Measurements from ENCODE around the gene P4HA2. TPM values are rescaled to one million over a fixed set of nuclear protein-coding genes. Genes with fewer than 3 reads are reported as not detected.
A peak's percentile ranks its signal among the peaks of the same experiment; 100 is the strongest.

The P4HA2 gene
- total RNA-seq, 5 donors from 2014 or later (not counting 1 experiment from before 2014, with no cell fraction given), result 0.50 to 0.99 (median 0.98) TPM; not detected in 2

- Mint-ChIP-seq H3K4me3 (no peak overlapping the region), H3K27me3 (no peaks in the 10 kb centered on the region)
These were observed 24.8 kb downstream of the P4HA2 start for GRCh38 chr5:132202711-132203463.

GRCh38 chr5:132199116-132199680, 28.5 kb downstream of the P4HA2 start:
- no peak overlapping the region for H3K4me3 Mint-ChIP-seq
- no peak overlapping the region for H3K4me3 ChIP-seq (ENCODE audit: control insufficient read depth in 1 of 2, extremely low read depth in 1 of 2, low read length in 1 of 2)
- peaks cover 0 to 2% of the 10 kb centered on the region in 2 experiments for H3K27me3 ChIP-seq (replicated peaks in 1 of 2; ENCODE audit: control insufficient read depth in 2 of 2, extremely low read depth in 1 of 2, insufficient read depth in 2 of 2, low read length in 1 of 2)
- H3K4me1 Mint-ChIP-seq, result no peaks in the 10 kb centered on the region
- H3K4me1 ChIP-seq (ENCODE audit: control insufficient read depth in 1 of 2, extremely low read depth in 1 of 2, insufficient read depth in 2 of 2, low read length in 2 of 2), result no peaks in the 10 kb centered on the region
- H3K27ac Mint-ChIP-seq, result no peak overlapping the region
- no peaks in the 10 kb centered on the region for H3K36me3 Mint-ChIP-seq
- CTCF ChIA-PET, result no interaction called here
- H3K27me3 Mint-ChIP-seq, result no peaks in the 10 kb centered on the region
- H3K27ac ChIP-seq (ENCODE audit: low read length), result no peak overlapping the region
- WGBS (ENCODE audit: insufficient coverage), result 87% methylated on average over 3 of the region's 5 CpGs
- H3K36me3 ChIP-seq (ENCODE audit: control insufficient read depth in 2 of 2, extremely low read depth in 1 of 2, insufficient read depth in 1 of 2, low read length in 1 of 2), result no peaks in the 10 kb centered on the region
- DNase-seq (no peak), ATAC-seq (replicated peaks in 1 of 4) (no peak)
- H3K9me3 Mint-ChIP-seq, result no peaks in the 10 kb centered on the region
- H3K9me3 ChIP-seq, result no peaks in the 10 kb centered on the region
- POLR2A ChIA-PET, result no interaction called here

More at GRCh38 chr5:132202711-132203463, 24.8 kb downstream of the P4HA2 start:
- H3K27me3 ChIP-seq (replicated peaks in 1 of 2; ENCODE audit: control insufficient read depth in 2 of 2, extremely low read depth in 1 of 2, insufficient read depth in 2 of 2, low read length in 1 of 2), result no peaks in the 10 kb centered on the region
- no peaks in the 10 kb centered on the region for H3K9me3 ChIP-seq
- ATAC-seq (replicated peaks in 1 of 4) (no peak), DNase-seq (no peak)
- ChIA-PET POLR2A (no interaction called here), CTCF (no interaction called here)
- H3K4me3 ChIP-seq (ENCODE audit: control insufficient read depth in 1 of 2, extremely low read depth in 1 of 2, low read length in 1 of 2), result no peak overlapping the region
- no peaks in the 10 kb centered on the region for H3K4me1 ChIP-seq (ENCODE audit: control insufficient read depth in 1 of 2, extremely low read depth in 1 of 2, insufficient read depth in 2 of 2, low read length in 2 of 2)
- no CpG with 5 or more reads among the region's 2 CpGs for WGBS (ENCODE audit: insufficient coverage)
- H3K27ac ChIP-seq (ENCODE audit: low read length), result no peak overlapping the region
- no peaks in the 10 kb centered on the region for H3K36me3 ChIP-seq (ENCODE audit: control insufficient read depth in 2 of 2, extremely low read depth in 1 of 2, insufficient read depth in 1 of 2, low read length in 1 of 2)
- no peaks in the 10 kb centered on the region for H3K9me3 Mint-ChIP-seq
- H3K36me3 Mint-ChIP-seq, result no peaks in the 10 kb centered on the region
- H3K27ac Mint-ChIP-seq, result no peak overlapping the region
- H3K4me1 Mint-ChIP-seq, result peaks cover 0 to 1% (median 0%) of the 10 kb centered on the region in 3 donors

- WGBS (ENCODE audit: insufficient coverage), result 94% methylated on average over 4 of the region's 5 CpGs
- Mint-ChIP-seq H3K4me3 (no peak overlapping the region), H3K4me1 (no peaks in the 10 kb centered on the region), H3K36me3 (no peaks in the 10 kb centered on the region), H3K27me3 (no peaks in the 10 kb centered on the region), H3K9me3 (no peaks in the 10 kb centered on the region), H3K27ac (no peak overlapping the region)
- Histone ChIP-seq H3K9me3 (no peaks in the 10 kb centered on the region), H3K27ac (ENCODE audit: low read length) (no peak overlapping the region), H3K4me1 (ENCODE audit: control insufficient read depth in 1 of 2, extremely low read depth in 1 of 2, insufficient read depth in 2 of 2, low read length in 2 of 2) (no peaks in the 10 kb centered on the region), H3K4me3 (ENCODE audit: control insufficient read depth in 1 of 2, extremely low read depth in 1 of 2, low read length in 1 of 2) (no peak overlapping the region), H3K36me3 (ENCODE audit: control insufficient read depth in 2 of 2, extremely low read depth in 1 of 2, insufficient read depth in 1 of 2, low read length in 1 of 2) (no peaks in the 10 kb centered on the region), H3K27me3 (replicated peaks in 1 of 2; ENCODE audit: control insufficient read depth in 2 of 2, extremely low read depth in 1 of 2, insufficient read depth in 2 of 2, low read length in 1 of 2) (peaks cover 0 to 2% of the 10 kb centered on the region in 2 experiments)
- no peak for DNase-seq
- CTCF ChIA-PET, result no interaction called here
- POLR2A ChIA-PET, result no interaction called here
- no peak for ATAC-seq (replicated peaks in 1 of 4)
These were observed 29.1 kb downstream of the P4HA2 start for GRCh38 chr5:132198571-132198970.

- no peak overlapping the region for H3K4me3 Mint-ChIP-seq
- Histone ChIP-seq H3K4me1 (ENCODE audit: control insufficient read depth in 1 of 2, extremely low read depth in 1 of 2, insufficient read depth in 2 of 2, low read length in 2 of 2) (no peaks in the 10 kb centered on the region), H3K36me3 (ENCODE audit: control insufficient read depth in 2 of 2, extremely low read depth in 1 of 2, insufficient read depth in 1 of 2, low read length in 1 of 2) (no peaks in the 10 kb centered on the region), H3K9me3 (no peaks in the 10 kb centered on the region), H3K27ac (ENCODE audit: low read length) (no peak overlapping the region), H3K4me3 (ENCODE audit: control insufficient read depth in 1 of 2, extremely low read depth in 1 of 2, low read length in 1 of 2) (no peak overlapping the region), H3K27me3 (replicated peaks in 1 of 2; ENCODE audit: control insufficient read depth in 2 of 2, extremely low read depth in 1 of 2, insufficient read depth in 2 of 2, low read length in 1 of 2) (peaks cover 0 to 2% of the 10 kb centered on the region in 2 experiments)
- no peaks in the 10 kb centered on the region for H3K4me1 Mint-ChIP-seq
- H3K27ac Mint-ChIP-seq, result no peak overlapping the region
- H3K36me3 Mint-ChIP-seq, result no peaks in the 10 kb centered on the region
- POLR2A ChIA-PET, result no interaction called here
- DNase-seq, result no peak
- no peaks in the 10 kb centered on the region for H3K9me3 Mint-ChIP-seq
- H3K27me3 Mint-ChIP-seq, result no peaks in the 10 kb centered on the region
- no peak for ATAC-seq (replicated peaks in 1 of 4)
- 80% methylated on average over 1 of the region's 1 CpG for WGBS (ENCODE audit: insufficient coverage)
- CTCF ChIA-PET, result interaction anchor here in 1 of 2 donors (1.0 kb wide), 1 partner anchor 11 kb away, joined by 3 read pairs; no protein-coding TSS in a partner anchor
These were observed 31.9 kb downstream of the P4HA2 start for GRCh38 chr5:132195727-132196126.

- DNase-seq (no peak), ATAC-seq (replicated peaks in 1 of 4) (no peak)
- H3K27me3 ChIP-seq (replicated peaks in 1 of 2; ENCODE audit: control insufficient read depth in 2 of 2, extremely low read depth in 1 of 2, insufficient read depth in 2 of 2, low read length in 1 of 2), result peaks cover 0 to 2% of the 10 kb centered on the region in 2 experiments
- no peaks in the 10 kb centered on the region for H3K36me3 ChIP-seq (ENCODE audit: control insufficient read depth in 2 of 2, extremely low read depth in 1 of 2, insufficient read depth in 1 of 2, low read length in 1 of 2)
- Mint-ChIP-seq H3K27ac (no peak overlapping the region), H3K9me3 (no peaks in the 10 kb centered on the region), H3K4me3 (no peak overlapping the region), H3K27me3 (no peaks in the 10 kb centered on the region), H3K36me3 (no peaks in the 10 kb centered on the region), H3K4me1 (peaks cover 0 to 3% (median 3%) of the 10 kb centered on the region in 3 donors)
- H3K9me3 ChIP-seq, result no peaks in the 10 kb centered on the region
- 80% methylated on average over 1 of the region's 2 CpGs for WGBS (ENCODE audit: insufficient coverage)
- no peak overlapping the region for H3K27ac ChIP-seq (ENCODE audit: low read length)
- CTCF ChIA-PET, result no interaction called here
- H3K4me3 ChIP-seq (ENCODE audit: control insufficient read depth in 1 of 2, extremely low read depth in 1 of 2, low read length in 1 of 2), result no peak overlapping the region
- H3K4me1 ChIP-seq (ENCODE audit: control insufficient read depth in 1 of 2, extremely low read depth in 1 of 2, insufficient read depth in 2 of 2, low read length in 2 of 2), result no peaks in the 10 kb centered on the region
- POLR2A ChIA-PET, result no interaction called here
These were observed 34.4 kb downstream of the P4HA2 start for GRCh38 chr5:132193165-132193694.

GRCh38 chr5:132190161-132190817, 37.4 kb downstream of the P4HA2 start:
- DNase-seq, result peak in 4 of 35 experiments; percentile 5 to 65 (median 14)
- Mint-ChIP-seq H3K36me3 (no peaks in the 10 kb centered on the region), H3K27me3 (peaks cover 6 to 9% of the 10 kb centered on the region in 2 donors), H3K9me3 (no peaks in the 10 kb centered on the region), H3K27ac (no peak overlapping the region), H3K4me1 (peaks cover 0 to 3% (median 3%) of the 10 kb centered on the region in 3 donors), H3K4me3 (no peak overlapping the region)
- ChIA-PET CTCF (interaction anchor here in 1 of 2 donors (0.9 to 1.4 kb wide), 3 partner anchors 10 to 94 kb away, joined by 4 to 6 read pairs (median 4); no protein-coding TSS in a partner anchor), POLR2A (interaction anchor here in 1 of 2 donors (0.6 to 0.7 kb wide), 2 partner anchors 86 to 847 kb away, joined by 5 to 7 read pairs; no protein-coding TSS in a partner anchor)
- no CpG with 5 or more reads among the region's 3 CpGs for WGBS (ENCODE audit: insufficient coverage)
- peak; percentile 92 to 100 (median 98) for ATAC-seq (replicated peaks in 1 of 4)
- Histone ChIP-seq H3K4me3 (ENCODE audit: control insufficient read depth in 1 of 2, extremely low read depth in 1 of 2, low read length in 1 of 2) (no peak overlapping the region), H3K36me3 (ENCODE audit: control insufficient read depth in 2 of 2, extremely low read depth in 1 of 2, insufficient read depth in 1 of 2, low read length in 1 of 2) (no peaks in the 10 kb centered on the region), H3K27ac (ENCODE audit: low read length) (no peak overlapping the region), H3K9me3 (no peaks in the 10 kb centered on the region), H3K4me1 (ENCODE audit: control insufficient read depth in 1 of 2, extremely low read depth in 1 of 2, insufficient read depth in 2 of 2, low read length in 2 of 2) (no peaks in the 10 kb centered on the region), H3K27me3 (replicated peaks in 1 of 2; ENCODE audit: control insufficient read depth in 2 of 2, extremely low read depth in 1 of 2, insufficient read depth in 2 of 2, low read length in 1 of 2) (peaks cover 0 to 2% of the 10 kb centered on the region in 2 experiments)

Measured in T-cell (primary cell).